Peyer's patch (tissue), 4 donors: ENCODE data around the gene BHLHA9. TPM values are rescaled to one million over a fixed set of nuclear protein-coding genes. Genes with fewer than 3 reads are reported as not detected.
"Not testable (repeated sequence)": the region's sequence is repeated elsewhere in the genome, so short reads cannot be mapped to it uniquely, and the experiment has no call there.

Experiments
- DNase-seq, 3 donors: peaks; one replicate each; pipeline ENCODE4 v3.0.0-alpha.2; 2017 to 2019
- H3K27ac ChIP-seq, 4 donors: fragments of 200-600 bp; sonication (generic); one replicate each; pipeline ENCODE4 v1.5.1; 2016 to 2019
- H3K27me3 ChIP-seq, 2 donors: fragments of 200-600 bp; sonication (generic); one replicate each; pipeline ENCODE4 v1.5.1; 2019
- H3K36me3 ChIP-seq, 3 donors: fragments of 200-600 bp; sonication (generic); one replicate each; pipeline ENCODE4 v1.5.1; 2016 to 2019
- H3K4me1 ChIP-seq, 4 donors: fragments of 200-600 bp; sonication (generic); one replicate each; pipeline ENCODE4 v1.5.1; 2016 to 2019
- H3K4me3 ChIP-seq, 4 donors: fragments of 200-600 bp; sonication (generic); 1 replicate in 3 of 4; 2 replicates in 1 of 4; pipeline ENCODE4 v1.5.1; 2016 to 2019; ENCODE audit warnings: mild to moderate bottlenecking in 1 of 4
- H3K9me3 ChIP-seq, 4 donors: fragments of 200-600 bp; sonication (generic); one replicate each; pipeline ENCODE4 v1.5.1; 2016 to 2019; ENCODE audit warnings: mild to moderate bottlenecking in 1 of 4
- CTCF ChIP-seq, 6 experiments: fragments of 450-650 bp in 4 of 6; fragments of 200-600 bp in 2 of 6; sonication (generic) in 1 of 6; IDR thresholded peaks; one replicate each; pipeline ENCODE4 v1.5.1; 2017 to 2019; ENCODE audit warnings: antibody characterized with exemption in 6 of 6, mild to moderate bottlenecking in 3 of 6, moderate library complexity in 1 of 6
- POLR2A ChIP-seq, 2 donors: fragments of 450-650 bp; IDR thresholded peaks; one replicate each; pipeline ENCODE4 v1.5.1; 2017; ENCODE audit warnings: antibody characterized with exemption in 2 of 2, mild to moderate bottlenecking in 2 of 2, moderate library complexity in 2 of 2
- total RNA-seq, 4 donors: library from RNA; depleted of rRNA; stranded (reverse); fragments of >200 nt; gene quantifications; one replicate each; pipeline ENCODE4 v1.1.0, GENCODE V29; 2016

BHLHA9 gene
- total RNA-seq, 4 donors from 2014 or later, result not detected

GRCh38 chr17:1237471-1237870 lies 32.8 kb upstream of the BHLHA9 start:
- DNase-seq, result no peak
- Histone ChIP-seq H3K27ac (no peak overlapping the region), H3K4me3 (no peak overlapping the region), H3K36me3 (no peaks in the 10 kb centered on the region), H3K4me1 (no peaks in the 10 kb centered on the region), H3K9me3 (no peaks in the 10 kb centered on the region), H3K27me3 (no peaks in the 10 kb centered on the region)
- TF ChIP-seq POLR2A (IDR thresholded peaks at IDR 0.05) (no peak), CTCF (IDR thresholded peaks at IDR 0.05) (no peak)

GRCh38 chr17:1239210-1239609 lies 31.0 kb upstream of the BHLHA9 start:
- Histone ChIP-seq H3K4me1 (no peaks in the 10 kb centered on the region), H3K27ac (no peak overlapping the region), H3K4me3 (no peak overlapping the region), H3K27me3 (no peaks in the 10 kb centered on the region), H3K36me3 (no peaks in the 10 kb centered on the region), H3K9me3 (no peaks in the 10 kb centered on the region)
- TF ChIP-seq POLR2A (IDR thresholded peaks at IDR 0.05) (no peak), CTCF (IDR thresholded peaks at IDR 0.05) (no peak)
- DNase-seq, result no peak

- H3K36me3 ChIP-seq, DNase-seq, H3K4me3 ChIP-seq, H3K27me3 ChIP-seq, H3K4me1 ChIP-seq, H3K9me3 ChIP-seq, H3K27ac ChIP-seq: not testable (repeated sequence)
Observed at GRCh38 chr17:1240426-1240825, 29.8 kb upstream of the BHLHA9 start.

- Histone ChIP-seq H3K4me3 (no peak overlapping the region), H3K4me1 (no peaks in the 10 kb centered on the region), H3K27me3 (no peaks in the 10 kb centered on the region), H3K9me3 (no peaks in the 10 kb centered on the region), H3K27ac (no peak overlapping the region), H3K36me3 (no peaks in the 10 kb centered on the region)
- DNase-seq, result no peak
- no peak for TF ChIP-seq CTCF (IDR thresholded peaks at IDR 0.05)
- TF ChIP-seq POLR2A (IDR thresholded peaks at IDR 0.05), result no peak
Observed at GRCh38 chr17:1241929-1242328, 28.3 kb upstream of the BHLHA9 start.

- DNase-seq, result no peak
- no peak overlapping the region for H3K4me3 ChIP-seq
Observed at GRCh38 chr17:1244606-1245012, 25.6 kb upstream of the BHLHA9 start.

More at GRCh38 chr17:1244606-1245012, 25.6 kb upstream of the BHLHA9 start:
- Histone ChIP-seq H3K27ac (no peak overlapping the region), H3K4me1 (no peaks in the 10 kb centered on the region), H3K27me3 (no peaks in the 10 kb centered on the region), H3K36me3 (no peaks in the 10 kb centered on the region), H3K9me3 (no peaks in the 10 kb centered on the region)
- TF ChIP-seq CTCF (IDR thresholded peaks at IDR 0.05) (no peak), POLR2A (IDR thresholded peaks at IDR 0.05) (no peak)
